Ascending aorta (tissue), 2 donors: Measurements from ENCODE around the gene WDR45. TPM values are rescaled to one million over a fixed set of nuclear protein-coding genes. Genes with fewer than 3 reads are reported as not detected.

ENCODE experiments used
- DNase-seq, 2 donors: peaks; one replicate each; pipeline ENCODE4 v3.0.0-alpha.2; 2019; ENCODE audit warnings: low spot score in 2 of 2
- H3K27ac ChIP-seq, 2 donors: fragments of 200-600 bp; sonication (generic); one replicate each; pipeline ENCODE4 v1.5.1; 2016 to 2017; ENCODE audit warnings: mild to moderate bottlenecking in 1 of 2
- H3K27me3 ChIP-seq: fragments of 200-600 bp; sonication (generic); one replicate; pipeline ENCODE4 v1.5.1; 2017
- H3K36me3 ChIP-seq, 2 donors: fragments of 200-600 bp; sonication (generic); one replicate each; pipeline ENCODE4 v1.5.1; 2016
- H3K4me1 ChIP-seq, 2 donors: fragments of 200-600 bp; sonication (generic); one replicate each; pipeline ENCODE4 v1.5.1; 2016 to 2017; ENCODE audit warnings: mild to moderate bottlenecking in 1 of 2
- H3K4me3 ChIP-seq, 2 donors: fragments of 200-600 bp; sonication (generic); one replicate each; pipeline ENCODE4 v1.5.1; 2016 to 2017; ENCODE audit warnings: mild to moderate bottlenecking in 1 of 2
- H3K9me3 ChIP-seq, 2 donors: fragments of 200-600 bp; sonication (generic); one replicate each; pipeline ENCODE4 v1.5.1; 2016
- intact Hi-C: fragments of 100-400 bp; cut with DNase I; formaldehyde crosslinking; loops from one replicate; pipeline ENCODE4 v1.15.1; 2023
- total RNA-seq: library from RNA; depleted of rRNA; stranded (reverse); fragments of >200 nt; gene quantifications from one replicate; pipeline ENCODE4 v1.1.0, GENCODE V29; 2016
- TF ChIP-seq, protein P1 (sequence below), 3 experiments: fragments of 200-600 bp in 2 of 3; fragments of 450-650 bp in 1 of 3; sonication (generic) in 2 of 3; IDR thresholded peaks; one replicate each; pipeline ENCODE4 v1.5.1; 2016 to 2019; ENCODE audit warnings: antibody characterized with exemption in 3 of 3, mild to moderate bottlenecking in 1 of 3, moderate library complexity in 1 of 3

WDR45 gene
- total RNA-seq, 1 donor from 2014 or later, result 169 TPM

DNA sequence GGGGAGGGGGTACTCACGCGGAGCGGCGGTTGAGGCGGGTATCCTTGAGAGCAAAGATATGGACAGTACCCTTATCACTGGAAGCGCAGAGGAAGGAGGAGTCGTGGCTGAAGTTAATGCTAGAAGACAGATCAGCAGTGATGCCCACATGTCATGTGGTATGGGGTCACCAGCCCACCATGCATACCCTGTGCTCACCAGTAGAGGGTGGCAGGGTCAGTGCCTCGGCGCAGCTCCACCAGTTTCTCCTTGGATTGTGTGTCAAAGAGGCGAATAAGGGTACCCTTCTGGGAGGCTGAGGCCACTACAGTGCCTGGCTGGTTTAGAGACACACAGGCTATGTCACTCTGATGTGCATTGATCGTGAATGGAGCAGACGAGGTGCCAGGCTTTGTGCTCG is 4.3 kb downstream of the WDR45 start:
- DNase-seq, result no peak
- Histone ChIP-seq H3K9me3 (no peaks in the 10 kb centered on the region), H3K4me3 (no peak overlapping the region), H3K36me3 (peaks cover 6 to 13% of the 10 kb centered on the region in 2 donors), H3K27me3 (no peaks in the 10 kb centered on the region), H3K27ac (peak overlapping the region in 1 of 2 donors; percentile 86), H3K4me1 (peaks cover 0 to 5% of the 10 kb centered on the region in 2 donors)
- TF ChIP-seq, protein P1, sequence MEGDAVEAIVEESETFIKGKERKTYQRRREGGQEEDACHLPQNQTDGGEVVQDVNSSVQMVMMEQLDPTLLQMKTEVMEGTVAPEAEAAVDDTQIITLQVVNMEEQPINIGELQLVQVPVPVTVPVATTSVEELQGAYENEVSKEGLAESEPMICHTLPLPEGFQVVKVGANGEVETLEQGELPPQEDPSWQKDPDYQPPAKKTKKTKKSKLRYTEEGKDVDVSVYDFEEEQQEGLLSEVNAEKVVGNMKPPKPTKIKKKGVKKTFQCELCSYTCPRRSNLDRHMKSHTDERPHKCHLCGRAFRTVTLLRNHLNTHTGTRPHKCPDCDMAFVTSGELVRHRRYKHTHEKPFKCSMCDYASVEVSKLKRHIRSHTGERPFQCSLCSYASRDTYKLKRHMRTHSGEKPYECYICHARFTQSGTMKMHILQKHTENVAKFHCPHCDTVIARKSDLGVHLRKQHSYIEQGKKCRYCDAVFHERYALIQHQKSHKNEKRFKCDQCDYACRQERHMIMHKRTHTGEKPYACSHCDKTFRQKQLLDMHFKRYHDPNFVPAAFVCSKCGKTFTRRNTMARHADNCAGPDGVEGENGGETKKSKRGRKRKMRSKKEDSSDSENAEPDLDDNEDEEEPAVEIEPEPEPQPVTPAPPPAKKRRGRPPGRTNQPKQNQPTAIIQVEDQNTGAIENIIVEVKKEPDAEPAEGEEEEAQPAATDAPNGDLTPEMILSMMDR (IDR thresholded peaks at IDR 0.05), result no peak
- intact Hi-C loops, result no loop called here

DNA sequence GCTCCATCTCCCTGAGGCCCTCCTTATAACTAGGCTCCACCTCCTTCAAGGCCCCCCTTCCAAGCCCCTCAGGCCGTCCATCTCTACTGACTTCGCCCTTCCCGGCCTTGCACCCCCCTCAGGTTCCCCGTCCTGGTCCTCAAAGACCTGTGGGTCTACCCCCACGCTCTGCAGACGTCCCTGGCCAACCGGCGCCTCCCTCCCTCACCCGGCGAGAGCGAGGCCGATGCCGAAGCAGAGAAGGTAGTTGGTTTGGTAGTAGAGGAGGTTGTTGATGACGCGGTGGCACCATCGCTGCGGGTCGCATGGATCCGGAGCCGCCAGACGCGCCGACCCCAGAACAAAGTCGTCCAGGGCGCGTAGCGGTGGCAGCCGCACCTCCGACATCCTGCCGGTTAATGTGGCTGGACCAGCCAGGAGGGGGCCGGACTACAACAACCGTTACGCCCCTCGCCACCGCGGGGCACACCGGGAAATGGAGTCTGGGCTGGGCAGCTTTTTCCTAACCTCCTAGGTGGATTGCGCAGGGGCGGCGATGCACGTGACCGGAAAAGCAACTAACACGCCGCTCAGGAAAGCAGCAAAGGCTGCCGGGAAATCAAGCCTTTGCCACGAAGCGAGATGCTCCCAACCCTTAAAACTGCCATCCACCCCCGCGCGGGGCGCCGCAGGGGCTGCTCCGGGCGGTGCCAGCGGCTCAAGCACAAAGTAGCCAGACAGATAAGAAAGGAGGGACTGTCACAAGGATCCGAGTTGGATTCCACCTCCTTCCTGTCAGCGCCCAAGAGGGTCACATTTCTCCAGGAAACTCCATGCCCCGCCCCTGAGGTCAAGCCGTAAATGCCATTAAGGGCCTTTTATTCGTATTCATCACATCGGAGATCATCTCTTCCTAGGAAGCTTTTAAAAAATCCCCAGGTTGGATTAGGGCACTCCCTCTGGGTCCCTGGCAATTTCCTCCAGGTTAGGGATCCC is 5.8 kb downstream of the WDR45 start, which contains the start of gene PRAF2:
Gene PRAF2, minus strand, starts transcription at position 402 of the 975 bp plus-strand sequence. Its CDS starts 15 bp downstream, at position 387.
- peaks cover 9 to 13% of the 10 kb centered on the region in 2 donors for H3K36me3 ChIP-seq
- TF ChIP-seq, protein P1 (IDR thresholded peaks at IDR 0.05), result no peak
- intact Hi-C loops, result loop anchor here (2.0 kb wide), 1 partner anchor 31 kb away; the partner anchor contains the start of gene TFE3

DNA sequence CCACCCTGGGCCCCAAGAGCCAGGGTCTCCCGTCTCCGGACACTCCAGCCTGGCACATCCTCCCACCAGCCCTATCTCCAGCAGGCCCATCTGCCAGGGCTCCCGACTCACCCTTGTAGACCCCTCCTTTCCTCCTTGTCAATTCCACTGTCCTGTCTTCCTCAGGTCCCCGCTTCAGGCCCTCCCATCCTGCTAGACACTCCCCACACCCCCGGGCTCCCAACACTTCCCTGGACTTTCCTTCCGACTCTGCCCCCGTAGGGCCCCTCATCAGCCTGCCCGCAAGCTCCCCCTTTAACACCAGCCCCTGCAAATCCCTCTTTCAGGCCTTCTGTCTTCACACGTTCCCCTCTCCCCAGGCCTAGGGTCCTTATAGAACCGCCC is 7.0 kb downstream of the WDR45 start:
- TF ChIP-seq, protein P1 (IDR thresholded peaks at IDR 0.05), result no peak
- Histone ChIP-seq H3K9me3 (no peaks in the 10 kb centered on the region), H3K27me3 (no peaks in the 10 kb centered on the region), H3K4me3 (peak overlapping the region; percentile 63 to 72), H3K27ac (peak overlapping the region; percentile 8 to 57), H3K4me1 (peaks cover 0 to 2% of the 10 kb centered on the region in 2 donors), H3K36me3 (peaks cover 8 to 13% of the 10 kb centered on the region in 2 donors)
- no peak for DNase-seq
- intact Hi-C loops, result loop anchor here (2.0 kb wide), 1 partner anchor 30 kb away; the partner anchor contains the start of gene TFE3

More for the DNA sequence above, 5.8 kb downstream of the WDR45 start, which contains the start of gene PRAF2:
- Histone ChIP-seq H3K27ac (peak within 1 kb of the TSS; percentile 79 to 86), H3K4me1 (peaks cover 0 to 5% of the 10 kb centered on the region in 2 donors), H3K27me3 (no peaks in the 10 kb centered on the region), H3K9me3 (no peaks in the 10 kb centered on the region), H3K4me3 (peak within 1 kb of the TSS; percentile 63 to 72)
- DNase-seq, result peak; percentile 79 to 97

DNA sequence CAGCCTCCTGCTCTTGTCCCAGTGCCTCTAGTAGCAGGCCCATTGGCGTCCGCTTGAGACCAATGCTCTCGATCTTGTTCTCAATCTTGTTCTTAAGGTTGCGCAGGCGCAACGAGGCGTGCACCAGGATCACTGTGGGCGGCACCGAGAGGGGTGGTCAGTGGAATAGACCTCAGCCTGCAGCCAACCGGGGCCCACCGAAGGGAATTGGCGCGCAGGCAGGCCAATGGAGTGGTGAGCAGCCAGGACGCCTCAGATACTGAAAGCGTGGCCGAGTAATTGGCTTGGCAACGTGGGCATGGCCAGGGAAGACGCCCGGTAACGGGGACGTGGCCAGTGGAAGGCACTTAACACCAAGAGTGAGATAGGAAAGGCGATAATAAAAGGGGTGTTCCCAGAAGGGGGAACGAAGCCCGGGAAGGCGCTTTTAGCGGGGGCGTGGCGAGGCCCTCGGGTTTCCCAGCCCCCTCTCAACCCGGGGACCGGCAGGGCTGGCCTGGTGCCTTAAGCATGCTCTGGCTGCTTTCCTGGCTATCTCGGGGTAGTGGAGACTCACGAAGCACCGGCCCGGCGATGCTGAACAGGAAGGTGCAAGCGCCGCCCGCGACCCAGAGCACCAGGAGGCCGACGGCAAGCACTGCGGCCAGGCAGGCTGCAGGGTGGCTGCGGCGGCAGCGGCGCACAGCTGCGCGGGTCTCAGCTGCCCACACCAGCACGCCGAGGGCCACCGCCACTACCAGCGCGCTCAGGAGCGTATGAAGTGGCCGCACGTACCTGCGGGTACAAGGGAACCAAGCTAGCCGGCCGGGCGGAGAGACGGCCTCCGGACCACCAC is 7.6 kb downstream of the WDR45 start:
- intact Hi-C loops, result loop anchor here (2.0 kb wide), 1 partner anchor 29 kb away; the partner anchor contains the start of gene TFE3
- H3K9me3 ChIP-seq, result no peaks in the 10 kb centered on the region
- DNase-seq, result peak; percentile 21 to 89
- TF ChIP-seq, protein P1 (IDR thresholded peaks at IDR 0.05), result no peak
- H3K27ac ChIP-seq, result peak overlapping the region; percentile 8 to 57
- peaks cover 3 to 7% of the 10 kb centered on the region in 2 donors for H3K36me3 ChIP-seq
- peaks cover 0 to 2% of the 10 kb centered on the region in 2 donors for H3K4me1 ChIP-seq
- no peaks in the 10 kb centered on the region for H3K27me3 ChIP-seq
- H3K4me3 ChIP-seq, result peak overlapping the region; percentile 63 to 72

DNA sequence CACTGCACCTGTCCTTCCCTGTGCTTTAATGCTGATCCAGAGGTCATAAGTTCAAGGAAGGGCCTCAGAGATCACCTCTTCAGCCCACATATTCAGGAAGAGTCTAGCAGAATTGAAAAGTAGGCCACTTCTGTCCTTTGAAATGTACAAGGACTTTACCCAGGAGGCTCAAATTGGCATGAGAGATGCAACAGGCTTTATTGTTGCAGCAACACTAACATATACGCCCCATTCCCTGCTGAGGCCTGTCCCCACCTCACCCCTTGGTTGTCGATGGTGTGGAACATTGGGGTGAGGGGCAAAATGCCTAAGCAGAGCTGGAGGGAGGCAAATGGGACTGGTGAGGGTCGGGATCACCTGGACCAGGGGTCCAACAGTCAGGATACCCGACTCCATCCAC is 8.7 kb downstream of the WDR45 start:
- DNase-seq, result no peak
- Histone ChIP-seq H3K4me3 (no peak overlapping the region), H3K9me3 (no peaks in the 10 kb centered on the region), H3K36me3 (peaks cover 0 to 3% of the 10 kb centered on the region in 2 donors), H3K27me3 (no peaks in the 10 kb centered on the region), H3K27ac (no peak overlapping the region), H3K4me1 (peaks cover 0 to 2% of the 10 kb centered on the region in 2 donors)
- intact Hi-C loops, result no loop called here
- TF ChIP-seq, protein P1 (IDR thresholded peaks at IDR 0.05), result no peak
